Loucy (cell line): ENCODE results near the gene KIF17.
"Not testable (repeated sequence)": the region's sequence is repeated elsewhere in the genome, so short reads cannot be mapped to it uniquely, and the experiment has no call there.

ENCODE experiments used
- CTCF ChIP-seq: fragments of 200-600 bp; sonication (generic); conservative IDR thresholded peaks from 2 replicates; pipeline ENCODE4 v1.5.1; 2014; ENCODE audit warnings: mild to moderate bottlenecking, antibody characterized with exemption, low read length
- EZH2phosphoT487 ChIP-seq: fragments of 200-600 bp; IDR thresholded peaks from 2 replicates; pipeline ENCODE4 v1.6.1; 2018; ENCODE audit warnings: antibody characterized with exemption, mild to moderate bottlenecking, moderate library complexity, borderline replicate concordance

DNA sequence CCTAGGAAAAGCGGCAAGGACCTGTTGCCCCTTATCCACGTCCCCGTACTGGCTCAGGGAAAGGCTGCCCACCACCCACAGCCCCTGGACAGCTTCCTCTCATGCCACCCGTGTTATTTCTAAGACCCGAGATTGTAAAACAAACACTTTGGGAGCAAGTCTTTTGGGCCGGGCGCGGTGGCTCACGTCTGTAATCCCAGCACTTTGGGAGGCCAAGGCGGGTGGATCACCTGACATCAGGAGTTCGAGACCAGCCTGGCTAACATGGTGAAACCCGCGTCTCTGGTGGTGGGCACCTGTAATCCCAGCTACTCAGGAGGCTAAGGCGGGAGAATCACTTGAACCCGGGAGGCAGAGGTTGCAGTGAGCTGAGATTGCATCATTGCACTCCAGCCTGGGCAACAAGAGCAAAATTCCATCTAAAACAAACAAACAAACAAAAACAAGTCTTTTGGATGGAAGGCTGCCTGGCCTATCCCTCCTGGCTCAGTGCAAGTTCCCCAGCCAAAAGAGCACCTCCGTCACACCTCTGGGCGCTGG is 606 bp upstream of the KIF17 start:
- TF ChIP-seq CTCF, EZH2phosphoT487: not testable (repeated sequence)
